Muscle of arm (tissue), 12 donors: ENCODE data around the gene HMGCS2. TPM values are rescaled to one million over a fixed set of nuclear protein-coding genes. Genes with fewer than 3 reads are reported as not detected.
"Not testable (repeated sequence)": the region's sequence is repeated elsewhere in the genome, so short reads cannot be mapped to it uniquely, and the experiment has no call there.

Source experiments
- DNase-seq: peaks from one replicate; pipeline ENCODE4 v3.0.0-alpha.2; 2013
- polyA plus RNA-seq, 12 donors: library from polyadenylated mRNA; unstranded; fragments of 120-200 nt; gene quantifications; one replicate each; pipeline ENCODE4 v1.2.1, GENCODE V29; 2013; ENCODE audit not compliant: insufficient read length in 12 of 12

The HMGCS2 gene
- polyA plus RNA-seq, 12 donors = 0.08 to 27.9 (median 0.36) TPM; not detected in 3

DNA sequence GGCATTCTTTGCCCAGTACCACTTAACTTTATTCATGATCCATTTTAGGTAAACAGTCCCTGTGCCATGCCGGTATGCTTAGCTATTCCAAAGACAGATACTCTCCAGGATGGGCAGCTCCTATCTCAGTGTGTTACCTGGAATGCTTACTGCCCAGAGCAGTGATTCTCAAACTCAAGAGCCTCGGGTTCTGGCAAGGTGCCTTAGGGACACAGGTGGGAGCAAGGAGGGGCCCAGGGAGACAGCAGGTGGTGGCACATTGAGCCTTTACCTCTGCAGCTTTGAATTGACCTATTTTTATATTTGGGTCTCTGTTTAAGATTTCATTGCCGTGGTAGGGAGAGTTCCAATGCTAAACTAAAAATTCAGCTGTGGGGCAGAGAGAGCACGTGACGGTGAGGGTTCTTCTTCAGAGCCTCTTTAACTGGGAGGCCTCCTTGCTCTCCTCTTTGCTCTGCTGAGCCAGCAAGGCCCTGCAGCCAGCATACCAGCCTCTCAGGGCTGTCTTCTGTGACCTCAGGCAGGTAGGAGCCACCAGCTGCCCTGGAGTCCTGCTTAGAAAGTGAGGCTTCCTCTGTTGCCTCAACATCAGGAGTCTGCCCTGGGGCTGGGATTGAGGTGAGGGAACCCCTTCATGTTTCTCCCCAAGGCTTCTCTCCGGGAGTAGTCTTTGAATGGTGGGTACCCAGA lies 36.8 kb downstream of the HMGCS2 start:
- DNase-seq = no peak

DNA sequence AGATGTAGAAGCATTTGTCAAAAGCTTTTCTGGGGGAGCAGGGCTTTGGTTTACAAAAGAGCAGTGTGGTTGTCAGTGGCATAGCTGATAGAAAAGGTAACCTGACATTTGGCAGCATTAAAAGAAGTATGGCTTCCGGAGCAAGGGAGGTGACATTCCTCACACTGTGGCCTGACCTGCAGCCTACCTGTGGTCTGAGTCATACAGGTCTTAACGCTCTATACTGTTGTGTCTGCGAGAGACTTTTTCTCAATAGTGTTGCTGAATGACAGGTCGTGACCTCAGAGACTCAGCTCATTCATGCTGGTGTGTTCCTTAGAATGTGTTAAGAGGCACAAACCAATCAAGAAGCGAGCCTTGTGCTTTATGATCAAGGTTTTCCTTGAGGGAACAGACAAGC lies 37.6 kb downstream of the HMGCS2 start:
- DNase-seq = no peak

DNA sequence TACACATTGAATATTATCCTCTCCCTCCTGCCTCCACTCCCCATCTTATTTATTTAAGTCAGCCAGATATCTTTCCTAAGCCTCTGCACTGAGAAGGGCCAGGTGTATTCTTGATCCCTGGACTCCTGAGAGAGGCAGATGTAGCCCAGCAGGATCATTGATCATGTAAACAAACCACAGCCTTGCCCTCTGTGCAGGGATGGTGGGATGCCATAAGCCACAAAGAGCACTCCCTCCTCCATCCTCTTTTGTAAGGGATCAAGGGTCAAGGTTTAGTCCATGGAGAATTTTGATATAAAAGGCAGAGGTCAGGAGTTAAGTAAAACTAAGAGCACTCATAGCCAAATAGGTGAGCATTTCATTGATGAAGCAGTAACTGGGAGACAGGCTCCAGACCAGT lies 39.7 kb downstream of the HMGCS2 start:
- DNase-seq = no peak

DNA sequence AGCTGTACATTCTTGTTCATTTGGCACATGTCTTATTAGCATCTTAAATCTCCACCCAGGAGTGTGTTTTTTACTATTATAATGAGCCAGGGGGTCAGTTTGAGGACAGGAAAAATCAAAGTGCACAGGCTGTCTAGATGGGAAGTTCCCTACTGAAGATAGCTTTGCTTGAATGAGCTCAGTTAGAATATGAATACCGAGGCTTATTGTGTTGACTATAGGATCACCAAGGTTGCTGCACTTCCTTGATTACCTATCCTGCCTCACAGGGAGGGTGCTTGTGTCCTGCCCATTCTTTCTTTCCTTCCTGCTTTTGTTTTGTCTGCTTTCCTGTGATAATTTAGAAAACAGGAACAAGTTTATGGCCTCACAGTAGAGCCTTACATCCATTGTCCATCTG lies 40.7 kb downstream of the HMGCS2 start:
- DNase-seq = no peak

DNA sequence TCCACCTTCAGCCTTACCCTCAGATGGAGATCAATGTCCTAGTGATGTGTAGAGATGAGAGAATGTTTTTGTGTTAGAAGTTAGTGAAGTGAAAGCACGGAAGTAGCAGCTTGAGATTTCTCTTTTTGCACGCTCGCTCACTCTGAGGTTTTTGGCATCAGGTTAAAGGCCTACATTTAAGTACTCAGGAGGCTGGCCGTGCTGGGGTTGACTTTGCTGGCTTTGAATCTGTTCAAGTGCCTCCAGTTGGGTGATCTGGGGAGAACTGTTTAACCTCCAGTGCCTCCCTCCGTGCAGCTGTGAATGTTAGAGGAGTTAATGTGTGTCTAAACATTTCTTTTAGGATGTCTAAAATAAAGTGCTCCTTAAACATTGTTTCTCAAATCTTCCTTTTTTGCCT lies 43.1 kb downstream of the HMGCS2 start:
- no peak for DNase-seq

DNA sequence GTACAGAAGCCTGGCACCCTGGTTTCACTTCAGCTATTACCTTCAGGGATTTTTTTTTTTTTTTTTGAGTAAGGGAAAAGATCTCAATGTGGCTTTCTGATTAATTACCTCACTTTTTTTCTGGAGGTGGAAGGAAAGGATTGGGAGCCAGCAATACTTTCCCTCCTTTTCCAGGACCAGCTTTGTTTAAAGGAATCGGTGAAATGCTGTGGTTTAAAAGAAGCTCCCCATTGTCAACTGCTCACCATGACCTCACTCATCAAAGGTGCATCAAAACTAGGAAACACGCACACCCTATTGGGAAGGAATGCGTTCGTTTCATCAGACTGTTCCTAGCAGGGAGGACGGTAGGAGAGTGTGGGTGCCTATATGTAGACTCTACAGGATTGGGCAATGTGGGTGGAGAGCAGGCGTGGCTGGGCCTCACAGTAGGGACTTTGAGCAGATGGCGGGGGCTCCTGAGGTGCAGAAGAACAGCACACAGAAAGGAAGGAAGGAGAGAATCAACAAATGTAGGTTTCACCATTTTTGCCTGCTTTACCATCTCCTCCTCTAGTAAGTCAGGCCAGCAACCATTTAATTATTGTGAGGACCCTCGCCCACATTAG lies 44.0 kb downstream of the HMGCS2 start:
- DNase-seq = no peak

DNA sequence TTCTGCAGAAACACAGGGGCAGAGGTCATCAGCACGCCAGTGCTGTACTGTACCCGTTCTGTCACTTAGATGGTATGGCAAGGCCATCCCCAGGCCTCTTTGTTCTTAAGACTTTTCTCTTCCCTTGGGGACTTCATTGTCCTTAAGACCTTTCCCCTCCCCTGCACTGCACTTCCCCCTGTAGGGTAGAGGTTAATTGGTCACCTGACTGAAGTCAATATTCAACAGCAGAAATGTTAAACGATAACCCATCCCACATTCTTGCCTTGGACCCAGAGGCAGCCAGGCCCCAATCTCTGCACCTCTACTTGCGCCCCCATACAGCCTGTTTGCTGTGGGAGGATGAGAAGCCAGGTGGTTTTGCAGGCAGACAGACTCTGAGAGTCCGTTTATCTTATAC lies 46.8 kb downstream of the HMGCS2 start:
- DNase-seq = no peak

DNA sequence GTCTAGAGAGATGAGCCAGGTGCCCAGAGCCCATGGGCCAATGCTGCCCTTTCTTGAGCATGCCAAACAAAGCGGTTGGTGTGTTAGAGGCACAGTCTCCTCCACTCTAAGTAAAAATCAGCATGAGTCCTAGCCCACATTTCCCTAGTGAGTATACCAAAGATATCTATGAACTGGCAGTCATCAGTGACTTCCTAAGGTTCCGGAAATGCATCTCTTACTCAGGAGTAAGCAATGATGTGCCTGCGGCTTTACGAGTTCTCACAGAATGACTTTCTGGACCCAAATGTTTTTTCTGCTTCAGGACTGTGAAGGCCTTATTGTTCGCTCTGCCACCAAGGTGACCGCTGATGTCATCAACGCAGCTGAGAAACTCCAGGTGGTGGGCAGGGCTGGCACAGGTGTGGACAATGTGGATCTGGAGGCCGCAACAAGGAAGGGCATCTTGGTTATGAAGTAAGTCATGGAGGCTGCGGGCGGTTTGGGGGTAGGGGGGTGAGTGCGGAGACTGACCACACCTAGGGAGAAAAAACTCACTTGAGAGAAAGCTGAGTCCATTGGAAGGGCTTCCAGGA lies 47.8 kb downstream of the HMGCS2 start:
- no peak for DNase-seq

DNA sequence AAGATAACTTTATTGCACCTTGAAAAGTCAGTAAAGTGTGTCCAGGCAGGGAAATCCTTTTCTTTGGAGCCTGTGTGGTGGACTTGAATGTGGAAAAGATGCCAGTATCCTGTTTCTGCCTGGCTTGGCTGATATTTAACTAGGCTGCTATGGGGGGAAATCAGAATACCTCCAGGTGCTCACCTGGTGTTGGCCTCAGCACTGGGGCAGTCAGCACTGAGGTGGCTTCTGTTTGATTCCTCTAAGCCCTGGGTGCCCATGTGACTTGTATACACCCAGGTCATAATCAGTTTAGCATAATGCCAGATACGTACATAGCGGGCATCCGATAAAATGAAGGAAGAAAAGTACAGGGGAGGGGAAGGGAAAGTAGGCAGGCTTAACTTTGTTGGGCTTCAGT lies 49.7 kb downstream of the HMGCS2 start:
- DNase-seq = no peak

DNA sequence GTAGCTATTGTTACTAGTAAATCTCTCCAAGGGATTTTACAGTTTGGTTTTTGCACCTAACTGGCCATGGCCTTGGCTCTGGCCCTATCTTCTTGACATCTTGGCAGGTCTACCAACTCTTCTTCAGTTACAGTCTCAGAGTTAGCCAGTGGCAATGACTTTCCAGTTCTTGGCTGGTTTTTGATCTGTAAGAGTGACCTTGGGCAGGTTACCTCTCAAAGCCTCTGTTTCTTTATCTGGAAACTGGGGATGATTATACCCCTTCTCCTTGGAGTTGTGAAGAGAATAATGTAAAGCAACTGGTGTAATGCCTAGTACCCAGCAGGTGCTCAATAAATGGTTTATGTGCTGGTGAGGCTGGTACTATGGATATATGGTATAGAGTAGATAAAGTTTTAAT lies 50.3 kb downstream of the HMGCS2 start:
- no peak for DNase-seq

DNA sequence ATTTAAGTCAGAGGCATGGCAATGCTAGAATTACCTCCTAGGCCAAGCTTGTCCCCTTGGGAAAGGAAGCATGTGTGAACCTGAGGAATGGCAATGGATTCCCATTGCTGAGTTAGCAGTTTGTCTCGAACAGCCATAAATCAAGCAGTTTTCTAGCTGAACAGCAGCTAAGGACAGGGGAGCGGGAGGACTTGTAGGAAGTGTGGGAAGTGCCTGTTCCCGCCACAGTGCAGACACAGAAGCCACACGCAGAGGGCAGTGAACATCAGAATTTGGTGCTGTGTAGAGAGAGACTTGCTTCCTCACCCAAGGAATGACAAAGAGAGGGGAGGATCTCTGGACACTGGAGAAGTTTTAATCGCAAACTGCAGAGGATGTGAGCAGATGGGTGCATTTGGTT lies 53.2 kb downstream of the HMGCS2 start:
- no peak for DNase-seq

DNA sequence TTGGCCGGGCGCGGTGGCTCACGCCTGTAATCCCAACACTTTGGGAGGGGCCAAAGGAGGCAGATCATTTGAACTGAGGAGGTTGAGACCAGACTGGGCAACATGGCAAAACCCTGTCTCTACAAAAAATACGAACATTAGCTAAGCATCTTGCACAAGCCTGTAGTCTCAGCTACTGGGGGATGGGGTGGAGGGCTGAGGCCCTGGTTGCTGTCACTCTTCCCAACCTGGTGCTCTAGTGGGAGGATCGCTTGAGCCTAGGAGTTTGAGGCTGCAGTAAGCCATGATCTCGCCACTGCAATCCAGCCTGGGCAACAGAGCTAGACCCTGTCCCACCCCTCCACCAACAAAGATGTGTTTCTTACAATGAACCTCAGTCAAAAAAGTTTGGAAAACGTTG lies 54.1 kb downstream of the HMGCS2 start:
- DNase-seq = no peak

DNA sequence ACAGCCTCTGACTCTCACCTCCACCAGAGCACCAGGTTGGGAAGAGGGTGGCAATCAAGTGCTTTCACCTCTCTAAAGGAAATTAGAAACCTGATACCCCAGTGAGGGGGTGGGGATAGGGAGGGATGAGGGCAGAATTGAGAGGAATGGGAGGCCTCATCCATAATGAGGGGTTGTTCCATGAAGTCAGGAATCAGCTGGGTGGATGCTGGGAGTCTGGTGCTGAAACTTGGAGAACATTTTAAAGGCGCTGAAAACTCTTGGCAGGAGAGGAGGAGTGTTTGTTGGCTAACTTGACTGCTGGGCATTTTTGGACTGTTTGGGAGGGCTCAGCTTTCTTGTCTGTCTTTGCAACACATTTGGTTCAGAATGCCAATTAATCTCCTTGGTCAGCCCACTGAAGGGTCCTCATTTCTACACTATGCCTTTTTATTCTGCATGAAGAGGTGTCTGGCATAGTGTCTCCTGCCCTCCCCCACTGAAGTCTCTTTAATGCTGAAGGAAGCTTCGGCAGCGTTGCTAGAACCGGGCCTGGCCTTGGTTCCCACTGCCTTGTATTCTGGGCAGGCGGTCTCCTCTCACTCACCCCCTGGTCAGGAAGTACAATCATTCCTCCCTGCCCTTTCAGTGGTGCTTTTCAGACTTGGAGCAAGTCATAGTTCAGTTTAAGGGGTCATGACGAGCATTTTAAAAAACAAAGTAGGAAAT lies 54.8 kb downstream of the HMGCS2 start:
- DNase-seq = peak; percentile 45

DNA sequence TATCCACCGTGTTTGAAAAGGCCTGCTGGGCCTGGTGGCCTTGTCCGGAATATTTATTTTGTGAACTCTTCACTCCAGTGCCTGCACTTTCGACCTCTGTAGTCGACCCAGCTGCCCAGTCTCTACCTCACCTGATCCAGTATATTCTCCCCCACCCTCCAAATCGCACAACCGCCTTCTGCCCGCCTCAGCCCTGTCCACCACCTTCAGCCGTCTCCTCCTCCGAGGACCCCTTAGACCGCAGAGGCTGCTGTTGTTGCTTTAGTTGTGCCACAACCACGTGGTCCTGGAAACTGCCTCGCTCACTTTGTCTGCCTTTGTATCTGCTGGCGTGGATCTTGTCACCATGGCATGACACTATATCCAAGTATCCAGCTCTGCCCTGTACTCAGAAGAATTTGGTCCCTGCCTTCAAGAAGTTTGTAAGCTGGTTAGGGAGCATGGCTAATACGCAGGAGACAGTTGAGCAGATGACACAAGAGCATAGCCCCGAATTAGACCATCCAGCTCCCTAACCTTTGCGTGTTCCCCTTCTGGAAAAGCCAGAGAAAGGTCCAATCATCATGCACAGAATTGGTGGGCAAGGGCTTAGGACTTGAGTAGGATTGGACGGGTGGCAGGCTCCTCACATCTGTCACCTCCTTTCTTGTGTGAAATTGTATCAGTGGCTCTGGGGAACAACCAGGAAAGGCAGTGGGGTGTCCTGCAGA lies 55.5 kb downstream of the HMGCS2 start:
- DNase-seq = peak; percentile 51

DNA sequence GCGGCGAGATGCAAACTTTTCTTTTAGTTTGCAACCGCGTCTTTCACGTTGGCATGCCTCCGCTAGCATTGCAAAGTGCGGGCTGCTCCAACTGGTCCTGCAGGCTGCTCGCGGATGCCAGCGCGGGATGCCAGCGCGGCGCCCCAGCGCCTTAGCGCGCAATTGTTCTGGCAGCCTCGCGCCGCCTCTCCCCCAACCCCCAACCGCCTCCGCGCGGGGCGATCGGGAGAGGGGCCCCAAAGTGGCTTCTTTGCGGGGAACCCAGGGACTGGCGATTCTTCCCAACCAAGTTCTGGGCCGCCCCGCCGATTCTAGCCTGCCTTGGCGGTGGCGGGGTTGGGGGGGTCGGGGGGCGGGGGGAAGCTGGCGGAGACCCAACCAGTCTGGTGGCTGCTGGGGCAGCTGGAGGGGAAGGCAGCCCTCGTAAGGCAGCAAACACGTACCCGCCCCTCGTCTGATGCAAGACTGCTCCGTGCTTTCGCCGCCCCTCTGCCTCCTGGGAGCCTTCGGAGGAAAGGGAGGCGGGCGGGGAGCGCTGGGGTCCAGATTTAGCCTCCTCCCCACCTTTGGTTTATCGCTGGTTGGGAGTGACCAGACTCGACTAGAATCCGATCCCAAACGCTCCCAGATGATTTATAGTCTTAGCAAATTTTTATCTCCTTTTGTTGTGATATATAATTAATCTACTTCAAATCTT lies 56.2 kb downstream of the HMGCS2 start:
- peak; percentile 89 for DNase-seq

DNA sequence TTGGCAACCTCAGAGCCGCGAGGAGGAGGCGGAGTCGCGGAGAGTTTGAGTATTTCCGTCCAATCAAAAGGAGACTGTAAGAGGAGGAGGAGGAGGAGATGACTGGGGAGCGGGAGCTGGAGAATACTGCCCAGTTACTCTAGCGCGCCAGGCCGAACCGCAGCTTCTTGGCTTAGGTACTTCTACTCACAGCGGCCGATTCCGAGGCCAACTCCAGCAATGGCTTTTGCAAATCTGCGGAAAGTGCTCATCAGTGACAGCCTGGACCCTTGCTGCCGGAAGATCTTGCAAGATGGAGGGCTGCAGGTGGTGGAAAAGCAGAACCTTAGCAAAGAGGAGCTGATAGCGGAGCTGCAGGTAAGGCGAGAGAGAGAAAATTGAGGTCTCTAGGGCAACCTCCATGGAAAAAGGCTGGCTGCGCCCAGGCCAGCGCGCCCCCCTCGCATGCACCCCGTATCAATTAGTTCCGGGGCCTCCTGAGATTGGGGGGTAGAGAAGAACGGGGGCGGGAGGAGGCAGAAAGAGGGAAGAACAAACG lies 56.8 kb downstream of the HMGCS2 start, which contains the start of gene PHGDH:
Gene PHGDH (plus strand): TSS at position 131 of the 538 bp plus-strand sequence. CDS start 89 bp downstream, at position 220.
- peak; percentile 84 for DNase-seq

DNA sequence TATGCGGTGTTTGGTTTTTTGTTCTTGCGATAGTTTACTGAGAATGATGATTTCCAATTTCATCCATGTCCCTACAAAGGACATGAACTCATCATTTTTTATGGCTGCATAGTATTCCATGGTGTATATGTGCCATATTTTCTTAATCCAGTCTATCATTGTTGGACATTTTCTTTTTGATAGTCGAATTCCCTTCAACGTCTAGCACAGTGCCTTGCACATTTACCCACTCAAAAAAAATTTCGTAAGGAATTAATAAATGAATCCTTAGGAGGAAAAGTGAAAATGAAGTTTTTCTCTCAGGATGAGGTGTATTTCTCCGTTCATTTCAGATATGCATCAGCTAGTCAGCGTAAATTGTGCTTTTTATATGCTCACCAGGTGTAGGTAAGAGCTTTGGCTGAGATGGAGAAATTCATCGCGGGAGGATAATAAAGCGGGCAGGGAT lies 57.3 kb downstream of the HMGCS2 start:
- DNase-seq = not testable (repeated sequence)

DNA sequence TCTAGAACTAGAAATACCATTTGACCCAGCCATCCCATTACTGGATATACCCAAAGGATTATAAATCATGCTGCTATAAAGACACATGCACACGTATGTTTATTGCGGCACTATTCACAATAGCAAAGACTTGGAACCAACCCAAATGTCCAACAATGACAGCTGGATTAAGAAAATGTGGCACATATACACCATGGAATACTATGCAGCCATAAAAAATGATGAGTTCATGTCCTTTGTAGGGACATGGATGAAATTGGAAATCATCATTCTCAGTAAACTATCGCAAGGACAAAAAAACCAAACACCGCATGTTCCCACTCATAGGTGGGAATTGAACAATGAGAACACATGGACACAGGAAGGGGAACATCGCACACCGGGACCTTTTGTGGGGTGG lies 62.1 kb downstream of the HMGCS2 start:
- not testable (repeated sequence) for DNase-seq

DNA sequence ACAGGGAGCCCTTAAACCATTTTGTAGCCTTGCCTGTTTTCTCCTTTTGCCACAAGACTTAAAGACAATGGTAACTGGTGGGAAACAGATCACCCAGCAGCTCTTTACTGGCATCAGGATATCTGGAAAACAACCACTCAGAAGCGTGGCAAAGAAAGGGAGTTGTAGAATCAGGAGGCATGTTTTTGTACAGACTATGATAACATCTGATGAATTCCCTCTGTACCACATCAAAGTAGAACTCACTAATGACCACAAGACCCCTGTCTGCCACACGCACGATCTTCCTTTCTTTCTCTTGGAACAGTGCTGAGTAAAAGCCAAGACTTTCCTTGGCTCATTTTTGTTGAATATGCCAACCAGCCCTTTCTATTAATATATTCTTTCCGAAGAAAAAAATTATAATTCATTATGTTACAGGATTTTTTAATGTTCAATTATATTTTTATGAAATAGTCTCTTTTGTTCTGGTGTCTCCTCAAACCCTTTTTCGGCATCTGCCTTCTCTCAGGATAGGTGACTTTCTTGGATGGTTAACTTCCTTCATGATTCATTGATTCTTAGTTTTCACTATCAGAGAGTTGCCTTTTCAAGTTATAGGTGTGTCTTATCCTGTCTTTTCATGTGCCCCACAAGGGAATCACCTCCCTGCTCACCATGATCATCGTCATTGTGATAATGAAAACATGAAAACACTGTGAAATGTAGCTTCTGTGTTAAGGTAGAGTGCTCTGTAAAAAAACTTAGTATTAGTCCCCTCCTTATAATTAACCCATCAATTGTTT lies 64.8 kb downstream of the HMGCS2 start:
- DNase-seq = no peak

DNA sequence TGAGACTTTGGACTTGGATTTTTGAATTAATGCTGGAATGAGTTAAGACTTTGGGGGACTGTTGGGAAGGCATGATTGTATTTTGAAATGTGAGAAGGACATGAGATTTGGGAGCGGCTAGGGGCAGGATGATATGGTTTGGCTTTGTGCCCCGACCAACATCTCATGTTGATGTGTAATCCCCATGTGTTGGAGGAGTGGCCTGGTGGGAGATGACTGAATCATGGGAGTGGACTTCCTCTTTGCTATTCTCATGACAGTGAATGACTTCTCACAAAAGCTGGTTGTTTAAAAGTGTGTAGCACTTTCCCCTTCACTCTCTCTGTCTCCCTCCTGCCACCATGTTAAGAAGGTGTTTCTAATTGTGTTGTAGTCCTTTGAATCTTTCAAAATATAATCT lies 66.3 kb downstream of the HMGCS2 start:
- DNase-seq = no peak
